Activated naive CD8-positive, alpha-beta T cell (primary cell): Measurements from ENCODE around the gene SPATA22.
A peak's percentile ranks its signal among the peaks of the same experiment; 100 is the strongest.
"Not testable (repeated sequence)": the region's sequence is repeated elsewhere in the genome, so short reads cannot be mapped to it uniquely, and the experiment has no call there.

Source experiments
- H3K27ac Mint-ChIP-seq: one replicate; pipeline ENCODE4 v1.8.0; 2021; ENCODE audit warnings: mixed read lengths
- H3K27me3 Mint-ChIP-seq: one replicate; pipeline ENCODE4 v1.8.0; 2021; ENCODE audit warnings: mixed read lengths
- H3K36me3 Mint-ChIP-seq: one replicate; pipeline ENCODE4 v1.8.0; 2021; ENCODE audit warnings: mixed read lengths
- H3K4me1 Mint-ChIP-seq: one replicate; pipeline ENCODE4 v1.8.0; 2021; ENCODE audit warnings: low read depth, mixed read lengths
- H3K4me3 Mint-ChIP-seq: one replicate; pipeline ENCODE4 v1.8.0; 2021; ENCODE audit warnings: mild to moderate bottlenecking, mixed read lengths
- H3K9me3 Mint-ChIP-seq: one replicate; pipeline ENCODE4 v1.8.0; 2021; ENCODE audit warnings: low read depth, mixed read lengths

Gene SPATA22

GRCh38 chr17:3433215-3433614 is 38.4 kb downstream of the SPATA22 start:
- Mint-ChIP-seq H3K27me3 (peaks cover 15% of the 10 kb centered on the region), H3K27ac (peak overlapping the region; percentile 24)
- not testable (repeated sequence) for H3K9me3 Mint-ChIP-seq, H3K4me3 Mint-ChIP-seq, H3K4me1 Mint-ChIP-seq, H3K36me3 Mint-ChIP-seq

- Mint-ChIP-seq H3K4me3 (no peak overlapping the region), H3K36me3 (no peaks in the 10 kb centered on the region), H3K27ac (no peak overlapping the region), H3K27me3 (peaks cover 12% of the 10 kb centered on the region), H3K4me1 (no peaks in the 10 kb centered on the region), H3K9me3 (no peaks in the 10 kb centered on the region)
Observed at GRCh38 chr17:3418222-3418621, 53.4 kb downstream of the SPATA22 start.

- peaks cover 15% of the 10 kb centered on the region for H3K27me3 Mint-ChIP-seq
- H3K27ac Mint-ChIP-seq = no peak overlapping the region
- H3K36me3 Mint-ChIP-seq = no peaks in the 10 kb centered on the region
- H3K4me1 Mint-ChIP-seq = no peaks in the 10 kb centered on the region
- no peak overlapping the region for H3K4me3 Mint-ChIP-seq
- H3K9me3 Mint-ChIP-seq = no peaks in the 10 kb centered on the region
Observed at GRCh38 chr17:3415610-3416009, 56.0 kb downstream of the SPATA22 start.

GRCh38 chr17:3412216-3412615 is 59.4 kb downstream of the SPATA22 start:
- not testable (repeated sequence) for H3K4me3 Mint-ChIP-seq, H3K36me3 Mint-ChIP-seq, H3K27ac Mint-ChIP-seq, H3K4me1 Mint-ChIP-seq, H3K9me3 Mint-ChIP-seq
- H3K27me3 Mint-ChIP-seq = peaks cover 30% of the 10 kb centered on the region

- no peaks in the 10 kb centered on the region for H3K4me1 Mint-ChIP-seq
- no peak within 1 kb of the TSS for H3K4me3 Mint-ChIP-seq
- H3K36me3 Mint-ChIP-seq = peaks cover 6% of the 10 kb centered on the region
- H3K27me3 Mint-ChIP-seq = peaks cover 32% of the 10 kb centered on the region
- peaks cover 16% of the 10 kb centered on the region for H3K9me3 Mint-ChIP-seq
- no peak within 1 kb of the TSS for H3K27ac Mint-ChIP-seq
Observed at GRCh38 chr17:3411070-3411469, 60.5 kb downstream of the SPATA22 start, which contains the start of gene OR3A3. Gene OR3A3 (plus strand): TSS chr17:3411370.

- H3K36me3 Mint-ChIP-seq, H3K27ac Mint-ChIP-seq, H3K4me1 Mint-ChIP-seq, H3K4me3 Mint-ChIP-seq: not testable (repeated sequence)
- Mint-ChIP-seq H3K27me3 (peaks cover 18% of the 10 kb centered on the region), H3K9me3 (peaks cover 16% of the 10 kb centered on the region)
Observed at GRCh38 chr17:3403856-3404255, 67.8 kb downstream of the SPATA22 start.

GRCh38 chr17:3401786-3402185 is 69.8 kb downstream of the SPATA22 start:
- Mint-ChIP-seq H3K27ac (no peak overlapping the region), H3K27me3 (peaks cover 9% of the 10 kb centered on the region), H3K4me1 (no peaks in the 10 kb centered on the region), H3K4me3 (no peak overlapping the region), H3K9me3 (peaks cover 6% of the 10 kb centered on the region), H3K36me3 (no peaks in the 10 kb centered on the region)

GRCh38 chr17:3400055-3400454 is 71.6 kb downstream of the SPATA22 start:
- Mint-ChIP-seq H3K27ac (no peak overlapping the region), H3K4me1 (no peaks in the 10 kb centered on the region), H3K4me3 (no peak overlapping the region), H3K36me3 (no peaks in the 10 kb centered on the region), H3K27me3 (peaks cover 13% of the 10 kb centered on the region), H3K9me3 (no peaks in the 10 kb centered on the region)

GRCh38 chr17:3398310-3398709 is 73.3 kb downstream of the SPATA22 start, which contains the start of gene OR1E1:
Gene OR1E1 (minus strand): TSS chr17:3398410. CDS start chr17:3398410, 0 bp downstream.
- no peaks in the 10 kb centered on the region for H3K9me3 Mint-ChIP-seq
- H3K27me3 Mint-ChIP-seq = peaks cover 18% of the 10 kb centered on the region
- H3K36me3 Mint-ChIP-seq = no peaks in the 10 kb centered on the region
- H3K4me1 Mint-ChIP-seq = no peaks in the 10 kb centered on the region
- no peak within 1 kb of the TSS for H3K27ac Mint-ChIP-seq
- H3K4me3 Mint-ChIP-seq = no peak within 1 kb of the TSS

GRCh38 chr17:3397801-3398200 is 73.8 kb downstream of the SPATA22 start:
- H3K36me3 Mint-ChIP-seq = not testable (repeated sequence)

More at GRCh38 chr17:3397801-3398200, 73.8 kb downstream of the SPATA22 start:
- not testable (repeated sequence) for H3K27ac Mint-ChIP-seq, H3K4me1 Mint-ChIP-seq, H3K4me3 Mint-ChIP-seq, H3K9me3 Mint-ChIP-seq
- peaks cover 18% of the 10 kb centered on the region for H3K27me3 Mint-ChIP-seq
